ENCODE measurements around the gene THRB. TPM values are rescaled to one million over a fixed set of nuclear protein-coding genes. Genes with fewer than 3 reads are reported as not detected.

The THRB gene
- polyA plus RNA-seq, 3 donors, result 3.4 to 11.7 (median 8.1) TPM

- 81 to 90% (median 87%) methylated on average over 1 of the region's 1 CpG for WGBS, 3 donors
- H3K27ac ChIP-seq (ENCODE audit: low read depth, low read length), result no peak overlapping the region
Observed at GRCh38 chr3:24138876-24139256, 355.8 kb downstream of the THRB start.

- H3K27ac ChIP-seq (ENCODE audit: low read depth, low read length), result no peak overlapping the region
- 55 to 76% (median 74%) methylated on average over 6 of the region's 6 CpGs for WGBS, 3 donors
Observed at GRCh38 chr3:24137958-24138875, 356.4 kb downstream of the THRB start.

GRCh38 chr3:24137334-24137733, 357.3 kb downstream of the THRB start:
- no peak overlapping the region for H3K27ac ChIP-seq (ENCODE audit: low read depth, low read length)
- 85 to 91% (median 89%) methylated on average over 3 of the region's 3 CpGs for WGBS, 3 donors

GRCh38 chr3:24136624-24137310, 357.9 kb downstream of the THRB start:
- no peak overlapping the region for H3K27ac ChIP-seq (ENCODE audit: low read depth, low read length)

- 49 to 72% (median 62%) methylated on average over 2 of the region's 2 CpGs for WGBS, 3 donors
- H3K27ac ChIP-seq (ENCODE audit: low read depth, low read length), result no peak overlapping the region
Observed at GRCh38 chr3:24135280-24135679, 359.4 kb downstream of the THRB start.

- WGBS, 3 donors, result 76 to 84% (median 79%) methylated on average over 2 of the region's 2 CpGs
- H3K27ac ChIP-seq (ENCODE audit: low read depth, low read length), result no peak overlapping the region
Observed at GRCh38 chr3:24133942-24134341, 360.7 kb downstream of the THRB start.

GRCh38 chr3:24133436-24133835, 361.2 kb downstream of the THRB start:
- no peak overlapping the region for H3K27ac ChIP-seq (ENCODE audit: low read depth, low read length)

GRCh38 chr3:24129549-24129948, 365.1 kb downstream of the THRB start:
- 75 to 78% (median 78%) methylated on average over 5 of the region's 5 CpGs for WGBS, 3 donors
- no peak overlapping the region for H3K27ac ChIP-seq (ENCODE audit: low read depth, low read length)

- no peak overlapping the region for H3K27ac ChIP-seq (ENCODE audit: low read depth, low read length)
- WGBS, 3 donors, result 47 to 70% (median 51%) methylated on average over 4 of the region's 4 CpGs
Observed at GRCh38 chr3:24128199-24129005, 366.2 kb downstream of the THRB start.

GRCh38 chr3:24123596-24123995, 371.1 kb downstream of the THRB start:
- no peak overlapping the region for H3K27ac ChIP-seq (ENCODE audit: low read depth, low read length)
- 50 to 91% (median 78%) methylated on average over 1 of the region's 1 CpG for WGBS, 3 donors

GRCh38 chr3:24120434-24120833, 374.2 kb downstream of the THRB start:
- 82 to 98% (median 82%) methylated on average over 3 of the region's 3 CpGs for WGBS, 3 donors
- no peak overlapping the region for H3K27ac ChIP-seq (ENCODE audit: low read depth, low read length)

- H3K27ac ChIP-seq (ENCODE audit: low read depth, low read length), result no peak overlapping the region
Observed at GRCh38 chr3:24119321-24119751, 375.3 kb downstream of the THRB start.

GRCh38 chr3:24117508-24117907, 377.1 kb downstream of the THRB start:
- 97 to 100% (median 97%) methylated on average over 1 of the region's 1 CpG for WGBS, 3 donors
- no peak overlapping the region for H3K27ac ChIP-seq (ENCODE audit: low read depth, low read length)

More at GRCh38 chr3:24119321-24119751, 375.3 kb downstream of the THRB start:
- 83 to 89% (median 88%) methylated on average over 12 of the region's 12 CpGs for WGBS, 3 donors

GRCh38 chr3:24111711-24112110, 382.9 kb downstream of the THRB start:
- no peak overlapping the region for H3K27ac ChIP-seq (ENCODE audit: low read depth, low read length)
- 61 to 71% (median 62%) methylated on average over 1 of the region's 1 CpG for WGBS, 3 donors

- no peak overlapping the region for H3K27ac ChIP-seq (ENCODE audit: low read depth, low read length)
- WGBS, 3 donors, result 50 to 59% (median 54%) methylated on average over 1 of the region's 1 CpG
Observed at GRCh38 chr3:24110051-24110450, 384.6 kb downstream of the THRB start.

GRCh38 chr3:24101676-24102168, 392.9 kb downstream of the THRB start:
- 78 to 83% (median 78%) methylated on average over 2 of the region's 2 CpGs for WGBS, 3 donors
- no peak overlapping the region for H3K27ac ChIP-seq (ENCODE audit: low read depth, low read length)

- 77 to 81% (median 81%) methylated on average over 11 of the region's 11 CpGs for WGBS, 3 donors
- H3K27ac ChIP-seq (ENCODE audit: low read depth, low read length), result no peak overlapping the region
Observed at GRCh38 chr3:24100696-24101402, 393.8 kb downstream of the THRB start.

GRCh38 chr3:24096695-24097290, 397.9 kb downstream of the THRB start:
- no peak overlapping the region for H3K27ac ChIP-seq (ENCODE audit: low read depth, low read length)
- WGBS, 3 donors, result 69 to 78% (median 78%) methylated on average over 6 of the region's 6 CpGs

Data from adipose tissue (tissue), 3 donors.